PFSK-1 (cell line): ENCODE measurements around the gene TIAM1.

Experiments
- FOXP2 ChIP-seq: optimal IDR thresholded peaks from 2 replicates; pipeline ENCODE3; 2011; ENCODE audit warnings: borderline replicate concordance, control low read depth, inconsistent platforms; ENCODE audit not compliant: insufficient read depth; ENCODE audit errors: extremely low read length, extremely low read depth
- POLR2AphosphoS5 ChIP-seq: IDR thresholded peaks from 2 replicates; pipeline ENCODE4 v1.6.1; 2012; ENCODE audit warnings: low read depth, mild to moderate bottlenecking, control low read depth, low read length, moderate library complexity
- SIN3A ChIP-seq: IDR thresholded peaks from 2 replicates; pipeline ENCODE4 v1.6.1; 2012; ENCODE audit warnings: mild to moderate bottlenecking, low read length, moderate library complexity, borderline replicate concordance; ENCODE audit not compliant: insufficient read depth
- TAF1 ChIP-seq: IDR thresholded peaks from 2 replicates; pipeline ENCODE4 v1.6.1; 2012; ENCODE audit warnings: low read length, control low read depth, borderline replicate concordance; ENCODE audit not compliant: insufficient read depth
- TF ChIP-seq, protein P1 (sequence below), 2 experiments: IDR thresholded peaks; 2 replicates each; pipeline versions ENCODE4 v1.6.1 to v1.8.0; 2011 to 2012; ENCODE audit warnings: low read depth in 2 of 2, low read length in 2 of 2, control low read depth in 1 of 2, inconsistent platforms in 1 of 2, mild to moderate bottlenecking in 1 of 2, moderate library complexity in 1 of 2; ENCODE audit not compliant: insufficient read depth in 1 of 2

Gene TIAM1

DNA sequence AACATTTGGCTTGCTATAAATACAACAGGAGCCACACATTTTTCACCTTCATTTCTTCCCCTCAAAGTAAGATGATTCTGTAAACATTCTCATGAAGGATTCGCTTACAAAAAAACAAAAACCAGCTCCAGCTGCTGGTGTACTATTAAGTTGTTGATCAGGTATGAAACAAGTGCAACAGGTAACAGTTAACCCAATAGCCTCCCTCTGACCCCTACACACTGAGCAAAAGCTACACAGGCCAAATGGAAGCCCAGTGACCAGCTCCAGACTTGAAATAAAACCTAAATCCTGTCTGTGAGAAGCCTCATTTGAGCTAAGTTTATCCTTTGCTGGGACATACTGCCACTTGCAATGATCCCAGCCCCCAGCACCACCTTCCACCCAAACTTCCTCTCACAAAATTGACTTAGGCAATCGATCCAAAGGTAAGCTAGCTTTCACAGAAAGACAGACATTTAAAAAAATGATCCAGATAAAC lies 991 bp downstream of the TIAM1 start:
- TF ChIP-seq POLR2AphosphoS5, result no peak
- TF ChIP-seq, protein P1, sequence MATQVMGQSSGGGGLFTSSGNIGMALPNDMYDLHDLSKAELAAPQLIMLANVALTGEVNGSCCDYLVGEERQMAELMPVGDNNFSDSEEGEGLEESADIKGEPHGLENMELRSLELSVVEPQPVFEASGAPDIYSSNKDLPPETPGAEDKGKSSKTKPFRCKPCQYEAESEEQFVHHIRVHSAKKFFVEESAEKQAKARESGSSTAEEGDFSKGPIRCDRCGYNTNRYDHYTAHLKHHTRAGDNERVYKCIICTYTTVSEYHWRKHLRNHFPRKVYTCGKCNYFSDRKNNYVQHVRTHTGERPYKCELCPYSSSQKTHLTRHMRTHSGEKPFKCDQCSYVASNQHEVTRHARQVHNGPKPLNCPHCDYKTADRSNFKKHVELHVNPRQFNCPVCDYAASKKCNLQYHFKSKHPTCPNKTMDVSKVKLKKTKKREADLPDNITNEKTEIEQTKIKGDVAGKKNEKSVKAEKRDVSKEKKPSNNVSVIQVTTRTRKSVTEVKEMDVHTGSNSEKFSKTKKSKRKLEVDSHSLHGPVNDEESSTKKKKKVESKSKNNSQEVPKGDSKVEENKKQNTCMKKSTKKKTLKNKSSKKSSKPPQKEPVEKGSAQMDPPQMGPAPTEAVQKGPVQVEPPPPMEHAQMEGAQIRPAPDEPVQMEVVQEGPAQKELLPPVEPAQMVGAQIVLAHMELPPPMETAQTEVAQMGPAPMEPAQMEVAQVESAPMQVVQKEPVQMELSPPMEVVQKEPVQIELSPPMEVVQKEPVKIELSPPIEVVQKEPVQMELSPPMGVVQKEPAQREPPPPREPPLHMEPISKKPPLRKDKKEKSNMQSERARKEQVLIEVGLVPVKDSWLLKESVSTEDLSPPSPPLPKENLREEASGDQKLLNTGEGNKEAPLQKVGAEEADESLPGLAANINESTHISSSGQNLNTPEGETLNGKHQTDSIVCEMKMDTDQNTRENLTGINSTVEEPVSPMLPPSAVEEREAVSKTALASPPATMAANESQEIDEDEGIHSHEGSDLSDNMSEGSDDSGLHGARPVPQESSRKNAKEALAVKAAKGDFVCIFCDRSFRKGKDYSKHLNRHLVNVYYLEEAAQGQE (IDR thresholded peaks at IDR 0.05; ENCODE audit: insufficient read depth in 1 of 2, low read depth in 2 of 2, low read length in 2 of 2), result no peak
- no peak for TF ChIP-seq TAF1
- TF ChIP-seq SIN3A, result no peak
- TF ChIP-seq FOXP2, result no peak

DNA sequence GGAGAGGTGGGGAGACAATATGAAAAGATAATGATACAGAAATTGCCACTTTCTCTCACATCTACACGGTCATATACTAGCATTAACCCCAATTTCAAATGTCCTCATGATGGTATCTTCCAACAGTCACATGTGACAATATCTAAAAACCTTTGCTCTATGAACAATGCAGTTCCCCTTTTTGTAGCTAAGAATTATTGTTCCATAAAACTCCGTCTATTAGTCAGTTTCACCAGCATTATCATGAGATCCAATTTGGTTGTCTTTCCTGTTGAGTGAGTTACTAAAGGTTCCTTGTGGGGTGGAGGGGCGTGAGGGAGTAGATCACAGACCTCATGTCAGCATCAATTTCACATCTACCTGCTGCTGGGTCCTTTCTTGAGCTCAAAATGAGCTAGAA lies 1.7 kb downstream of the TIAM1 start:
- TF ChIP-seq TAF1, result no peak
- no peak for TF ChIP-seq SIN3A
- no peak for TF ChIP-seq POLR2AphosphoS5
- TF ChIP-seq FOXP2, result no peak
- TF ChIP-seq, protein P1 (IDR thresholded peaks at IDR 0.05; ENCODE audit: insufficient read depth in 1 of 2, low read depth in 2 of 2, low read length in 2 of 2), result no peak

DNA sequence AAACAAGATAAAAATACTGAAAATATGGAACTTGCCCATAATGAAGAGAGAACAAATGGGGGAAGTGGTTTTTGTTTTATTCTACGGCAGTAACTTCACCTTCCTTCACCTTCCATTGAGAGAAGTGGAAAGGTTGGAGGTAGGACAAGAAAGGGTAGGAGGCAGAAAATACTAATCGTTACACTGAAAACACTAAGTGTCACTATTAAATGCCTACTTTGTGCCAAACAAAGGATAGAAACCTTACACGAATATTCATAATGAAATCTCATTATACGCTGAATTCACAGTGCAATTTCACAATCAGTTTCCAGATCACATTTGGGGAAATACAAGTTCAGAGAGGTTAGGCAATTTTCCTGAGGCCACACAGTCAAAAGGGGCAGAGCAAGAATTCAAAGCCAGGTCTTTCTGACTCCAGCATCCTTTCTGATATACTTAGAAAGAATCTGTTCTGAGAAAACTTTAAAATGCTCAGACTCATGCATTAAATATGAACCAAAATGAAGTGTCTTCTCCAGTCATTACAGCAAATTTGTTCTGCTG lies 3.0 kb downstream of the TIAM1 start:
- TF ChIP-seq POLR2AphosphoS5, result no peak
- TF ChIP-seq FOXP2, result no peak
- TF ChIP-seq, protein P1 (IDR thresholded peaks at IDR 0.05; ENCODE audit: insufficient read depth in 1 of 2, low read depth in 2 of 2, low read length in 2 of 2), result no peak
- no peak for TF ChIP-seq SIN3A
- no peak for TF ChIP-seq TAF1

DNA sequence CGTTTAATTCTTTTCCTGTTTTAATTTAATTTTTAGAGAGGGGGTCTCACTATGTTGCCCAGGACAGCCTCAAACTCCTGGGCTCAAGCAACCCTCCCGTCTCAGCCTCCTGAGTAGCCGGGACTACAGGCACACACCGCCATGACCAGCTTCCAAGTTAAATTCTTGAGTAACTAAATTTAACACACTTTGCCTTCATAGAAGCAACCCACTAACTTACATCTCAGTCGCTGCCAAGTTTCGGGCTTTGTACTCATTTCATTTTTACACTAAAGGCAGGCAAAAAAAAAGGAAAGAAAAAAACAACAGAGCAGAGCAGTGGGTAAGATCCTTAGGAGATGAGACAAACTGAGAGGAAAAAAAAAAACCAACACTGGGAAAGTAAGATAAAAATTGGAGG lies 3.5 kb downstream of the TIAM1 start:
- TF ChIP-seq POLR2AphosphoS5, result no peak
- no peak for TF ChIP-seq SIN3A
- TF ChIP-seq, protein P1 (IDR thresholded peaks at IDR 0.05; ENCODE audit: insufficient read depth in 1 of 2, low read depth in 2 of 2, low read length in 2 of 2), result no peak
- TF ChIP-seq FOXP2, result no peak
- TF ChIP-seq TAF1, result no peak
